ENCODE measurements around the gene PSTPIP1. TPM values are rescaled to one million over a fixed set of nuclear protein-coding genes. Genes with fewer than 3 reads are reported as not detected.

The PSTPIP1 gene
- total and polyA plus RNA-seq, 2 donors from 2014 or later: 2.2 to 22.1 TPM

DNA sequence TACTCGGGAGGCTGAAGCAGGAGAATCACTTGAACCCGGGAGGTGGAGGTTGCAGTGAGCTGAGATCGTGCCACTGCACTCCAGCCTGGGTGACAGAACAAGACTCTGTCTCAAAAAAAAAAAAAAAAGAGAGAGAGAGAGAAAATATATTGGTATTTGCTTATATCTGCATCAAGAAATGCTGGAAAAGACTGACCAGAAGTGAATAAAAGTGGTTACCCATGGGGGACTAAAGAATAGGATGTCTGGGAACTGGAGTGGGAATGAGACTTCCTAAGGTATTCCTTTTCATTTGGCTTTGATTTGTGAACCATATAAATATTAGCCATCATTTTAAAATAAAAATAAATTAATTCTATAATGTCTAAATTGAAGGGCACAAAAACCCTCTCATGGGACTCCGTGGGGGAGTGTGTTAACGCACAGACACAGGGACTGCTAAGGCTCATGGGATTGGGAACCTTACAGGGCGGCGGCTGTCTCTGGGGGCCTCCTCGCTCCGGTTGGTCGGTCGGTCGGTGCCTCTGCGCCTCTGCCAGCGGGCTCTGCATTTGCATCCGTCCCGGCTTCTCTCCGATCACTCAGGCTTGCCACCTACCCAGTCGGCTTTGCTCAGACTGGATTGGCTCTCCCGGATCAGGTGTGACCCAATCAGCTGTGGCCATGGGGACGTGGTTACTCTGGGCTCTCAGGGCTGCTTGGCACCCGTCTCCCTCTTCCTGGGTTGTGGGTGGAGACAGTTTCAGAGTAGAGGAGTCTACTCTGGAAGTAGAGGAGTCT, 88.6 kb downstream of the PSTPIP1 start:
- H3K27ac ChIP-seq (ENCODE audit: low read depth in 2 of 2, low read length in 2 of 2): no peak overlapping the region
- H3K27me3 ChIP-seq (ENCODE audit: control insufficient read depth, insufficient read depth, low read length): no peaks in the 10 kb centered on the region
- H3K9ac ChIP-seq (ENCODE audit: low read length in 3 of 3): no peak overlapping the region
- H3K36me3 ChIP-seq (ENCODE audit: control insufficient read depth in 2 of 3, insufficient read depth in 3 of 3, low read length in 3 of 3): no peaks in the 10 kb centered on the region
- no peaks in the 10 kb centered on the region for H3K9me3 ChIP-seq (ENCODE audit: control insufficient read depth in 2 of 3, insufficient read depth in 1 of 3, low read length in 3 of 3)
- H3K4me1 ChIP-seq (ENCODE audit: control insufficient read depth in 2 of 3, insufficient read depth in 2 of 3, low read depth in 1 of 3, low read length in 3 of 3): no peaks in the 10 kb centered on the region
- TF ChIP-seq, protein P1, sequence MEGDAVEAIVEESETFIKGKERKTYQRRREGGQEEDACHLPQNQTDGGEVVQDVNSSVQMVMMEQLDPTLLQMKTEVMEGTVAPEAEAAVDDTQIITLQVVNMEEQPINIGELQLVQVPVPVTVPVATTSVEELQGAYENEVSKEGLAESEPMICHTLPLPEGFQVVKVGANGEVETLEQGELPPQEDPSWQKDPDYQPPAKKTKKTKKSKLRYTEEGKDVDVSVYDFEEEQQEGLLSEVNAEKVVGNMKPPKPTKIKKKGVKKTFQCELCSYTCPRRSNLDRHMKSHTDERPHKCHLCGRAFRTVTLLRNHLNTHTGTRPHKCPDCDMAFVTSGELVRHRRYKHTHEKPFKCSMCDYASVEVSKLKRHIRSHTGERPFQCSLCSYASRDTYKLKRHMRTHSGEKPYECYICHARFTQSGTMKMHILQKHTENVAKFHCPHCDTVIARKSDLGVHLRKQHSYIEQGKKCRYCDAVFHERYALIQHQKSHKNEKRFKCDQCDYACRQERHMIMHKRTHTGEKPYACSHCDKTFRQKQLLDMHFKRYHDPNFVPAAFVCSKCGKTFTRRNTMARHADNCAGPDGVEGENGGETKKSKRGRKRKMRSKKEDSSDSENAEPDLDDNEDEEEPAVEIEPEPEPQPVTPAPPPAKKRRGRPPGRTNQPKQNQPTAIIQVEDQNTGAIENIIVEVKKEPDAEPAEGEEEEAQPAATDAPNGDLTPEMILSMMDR (IDR thresholded peaks at IDR 0.05; ENCODE audit: borderline replicate concordance, extremely low read depth, insufficient read depth): no peak
- FAIRE-seq: peak; percentile 44
- intact Hi-C loops (cut with DNase I): no loop called here
- DNase-seq: peak; percentile 77 to 93 (median 86)
- peak overlapping the region in 2 of 3 donors; percentile 3 to 45 for H3K4me3 ChIP-seq (ENCODE audit: low read length in 3 of 3)

DNA sequence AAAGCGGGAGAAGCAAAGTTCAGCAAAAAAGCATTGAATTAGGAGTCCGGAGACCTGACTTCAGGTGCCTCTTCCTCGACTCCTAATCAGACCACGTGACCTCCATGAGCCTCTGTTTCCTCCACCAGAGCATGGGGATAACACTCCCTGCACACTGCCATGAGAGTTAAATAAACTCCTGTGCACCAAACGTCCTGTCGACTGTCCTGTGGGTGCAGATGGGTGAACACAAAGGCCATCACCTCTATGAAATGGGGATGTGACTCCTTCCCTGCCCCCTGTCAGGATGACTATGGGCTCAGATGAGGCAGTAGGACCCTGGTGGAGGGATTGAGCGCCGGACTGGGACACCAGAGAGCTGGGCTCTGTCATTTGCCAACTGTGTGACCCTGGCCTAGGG, 89.5 kb downstream of the PSTPIP1 start:
- no peak overlapping the region for H3K4me3 ChIP-seq (ENCODE audit: low read length in 3 of 3)
- no peaks in the 10 kb centered on the region for H3K9me3 ChIP-seq (ENCODE audit: control insufficient read depth in 2 of 3, insufficient read depth in 1 of 3, low read length in 3 of 3)
- TF ChIP-seq, protein P1 (IDR thresholded peaks at IDR 0.05; ENCODE audit: borderline replicate concordance, extremely low read depth, insufficient read depth): no peak
- H3K27me3 ChIP-seq (ENCODE audit: control insufficient read depth, insufficient read depth, low read length): no peaks in the 10 kb centered on the region
- H3K9ac ChIP-seq (ENCODE audit: low read length in 3 of 3): no peak overlapping the region
- intact Hi-C loops (cut with DNase I): no loop called here
- no peaks in the 10 kb centered on the region for H3K36me3 ChIP-seq (ENCODE audit: control insufficient read depth in 2 of 3, insufficient read depth in 3 of 3, low read length in 3 of 3)
- DNase-seq: no peak
- no peaks in the 10 kb centered on the region for H3K4me1 ChIP-seq (ENCODE audit: control insufficient read depth in 2 of 3, insufficient read depth in 2 of 3, low read depth in 1 of 3, low read length in 3 of 3)
- no peak overlapping the region for H3K27ac ChIP-seq (ENCODE audit: low read depth in 2 of 2, low read length in 2 of 2)
- FAIRE-seq: no peak

DNA sequence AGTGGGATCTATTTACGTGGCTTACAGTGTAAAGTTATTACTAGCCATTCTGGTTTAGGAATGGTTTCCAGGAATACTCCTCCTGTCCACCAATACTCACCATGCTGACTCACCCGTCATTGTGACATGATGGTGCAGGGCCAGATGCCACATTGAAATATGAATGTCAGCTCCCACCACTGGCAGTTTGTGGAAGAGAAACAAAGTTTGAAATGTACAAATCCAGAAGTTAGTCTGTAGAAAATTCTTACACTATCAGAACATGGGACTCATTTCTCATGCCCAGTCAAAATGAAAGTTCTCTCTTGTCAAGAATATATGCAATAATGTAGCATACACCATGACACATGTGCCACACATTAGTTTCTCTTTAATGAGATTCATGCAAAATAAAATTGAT, 90.4 kb downstream of the PSTPIP1 start:
- TF ChIP-seq, protein P1 (IDR thresholded peaks at IDR 0.05; ENCODE audit: borderline replicate concordance, extremely low read depth, insufficient read depth): no peak
- H3K9ac ChIP-seq (ENCODE audit: low read length in 3 of 3): no peak overlapping the region
- intact Hi-C loops (cut with DNase I): no loop called here
- no peaks in the 10 kb centered on the region for H3K4me1 ChIP-seq (ENCODE audit: control insufficient read depth in 2 of 3, insufficient read depth in 2 of 3, low read depth in 1 of 3, low read length in 3 of 3)
- FAIRE-seq (no peak), DNase-seq (no peak)
- no peak overlapping the region for H3K27ac ChIP-seq (ENCODE audit: low read depth in 2 of 2, low read length in 2 of 2)
- H3K36me3 ChIP-seq (ENCODE audit: control insufficient read depth in 2 of 3, insufficient read depth in 3 of 3, low read length in 3 of 3): no peaks in the 10 kb centered on the region
- H3K4me3 ChIP-seq (ENCODE audit: low read length in 3 of 3): no peak overlapping the region
- no peaks in the 10 kb centered on the region for H3K27me3 ChIP-seq (ENCODE audit: control insufficient read depth, insufficient read depth, low read length)
- no peaks in the 10 kb centered on the region for H3K9me3 ChIP-seq (ENCODE audit: control insufficient read depth in 2 of 3, insufficient read depth in 1 of 3, low read length in 3 of 3)

Other genes with a start within 250 kb of the PSTPIP1 start
- gene SCAPER, start 89.8 kb upstream of the PSTPIP1 start, total RNA-seq: 39.4 TPM
- gene SCAPER, start 89.8 kb upstream of the PSTPIP1 start, polyA plus RNA-seq (ENCODE audit: insufficient read depth, low read depth, low replicate concordance): 11.6 TPM
- gene RCN2, start 63.4 kb upstream of the PSTPIP1 start, total RNA-seq: 40.0 TPM
- 44.5 TPM for gene RCN2, start 63.4 kb upstream of the PSTPIP1 start, polyA plus RNA-seq (ENCODE audit: insufficient read depth, low read depth, low replicate concordance)
- gene TSPAN3, start 76.0 kb downstream of the PSTPIP1 start, total RNA-seq: 245 TPM
- 273 TPM for gene TSPAN3, start 76.0 kb downstream of the PSTPIP1 start, polyA plus RNA-seq (ENCODE audit: insufficient read depth, low read depth, low replicate concordance)